Activated CD4-positive, alpha-beta T cell treated with anti-CD3 and anti-CD28 coated beads for 36 hours (primary cell): ENCODE results near the gene TEX53. TPM values are rescaled to one million over a fixed set of nuclear protein-coding genes. Genes with fewer than 3 reads are reported as not detected.

Source experiments
- ATAC-seq: fragments of 200-7000 bp; cut with Tn5 transposase; one replicate; pipeline ENCODE4 v1.10.0; 2021; ENCODE audit warnings: mild to moderate bottlenecking, moderate library complexity
- CTCF ChIA-PET: fragments of 350-600 bp; sonication (Branson Sonifier 250); formaldehyde crosslinking; loops from one replicate; lab custom pipeline; 2021; ENCODE audit warnings: antibody characterized with exemption; lab: Charles Lee
- POLR2A ChIA-PET: fragments of 350-600 bp; sonication (Branson Sonifier 250); formaldehyde crosslinking; loops from one replicate; lab custom pipeline; 2021; ENCODE audit warnings: antibody characterized with exemption, inconsistent platforms; lab: Charles Lee
- DNase-seq: peaks from one replicate; pipeline ENCODE4 v3.0.0-alpha.2; 2020
- H3K27ac Mint-ChIP-seq: one replicate; pipeline ENCODE4 v1.8.0; 2021; ENCODE audit warnings: mixed read lengths
- H3K27me3 Mint-ChIP-seq: one replicate; pipeline ENCODE4 v1.8.0; 2021; ENCODE audit warnings: mixed read lengths
- H3K36me3 Mint-ChIP-seq: one replicate; pipeline ENCODE4 v1.8.0; 2021; ENCODE audit warnings: low read depth, mixed read lengths
- H3K4me1 Mint-ChIP-seq: one replicate; pipeline ENCODE4 v1.8.0; 2021; ENCODE audit warnings: mixed read lengths
- H3K4me3 Mint-ChIP-seq: one replicate; pipeline ENCODE4 v1.8.0; 2021; ENCODE audit warnings: mild to moderate bottlenecking, moderate library complexity, mixed read lengths
- H3K9me3 Mint-ChIP-seq: one replicate; pipeline ENCODE4 v1.8.0; 2021; ENCODE audit warnings: low read depth, mixed read lengths
- intact Hi-C, 2 experiments: fragments of 100-400 bp; cut with DNase I in 1 of 2; cut with micrococcal nuclease in 1 of 2; formaldehyde crosslinking; loops; one replicate each; pipeline versions ENCODE4 v1.14.2 to v1.15.1; 2022 to 2024; cut with DNase I, micrococcal nuclease
- total RNA-seq, 2 experiments: library from RNA; stranded (reverse); gene quantifications; one replicate each; pipeline ENCODE4 v1.2.3, GENCODE V29; 2021

Gene TEX53
- total RNA-seq, 2 experiments from 2014 or later: not detected

- peaks cover 45% of the 10 kb centered on the region for H3K36me3 Mint-ChIP-seq
- H3K4me1 Mint-ChIP-seq: peaks cover 20% of the 10 kb centered on the region
- H3K27me3 Mint-ChIP-seq: no peaks in the 10 kb centered on the region
- no peak for DNase-seq
- ATAC-seq: no peak
- intact Hi-C loops: no loop called here
- H3K27ac Mint-ChIP-seq: no peak overlapping the region
- ChIA-PET CTCF (no interaction called here), POLR2A (no interaction called here)
- H3K9me3 Mint-ChIP-seq: no peaks in the 10 kb centered on the region
- no peak overlapping the region for H3K4me3 Mint-ChIP-seq
These were observed 36.0 kb downstream of the TEX53 start for GRCh38 chr9:114621561-114621960.

DNA sequence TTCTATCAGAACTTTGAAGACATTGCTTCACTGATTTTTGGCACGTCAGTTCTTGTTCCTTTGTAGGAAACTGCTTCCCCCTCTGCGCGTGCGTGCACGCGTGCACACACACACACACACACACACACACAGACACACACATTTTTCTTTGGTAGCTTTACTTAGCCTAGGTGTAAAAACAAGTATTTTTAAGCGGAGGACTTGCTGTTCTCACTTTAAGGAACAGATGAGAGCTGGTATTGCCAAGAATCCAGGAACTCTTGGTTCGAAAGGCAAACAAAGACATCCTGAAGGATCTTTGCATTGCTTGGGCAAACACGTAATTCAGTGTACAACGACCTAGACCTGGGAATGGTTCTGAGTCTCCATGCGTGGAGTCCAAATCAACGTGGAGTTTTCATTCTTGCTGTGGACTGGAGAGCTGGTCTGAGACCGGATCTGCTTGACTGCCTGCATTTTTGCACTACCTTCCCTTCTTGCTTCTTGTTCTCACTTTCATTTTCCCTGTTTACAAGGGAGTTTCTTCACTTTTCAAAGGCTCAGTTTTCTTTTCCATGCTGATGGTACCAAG, 38.3 kb downstream of the TEX53 start:
- Mint-ChIP-seq H3K9me3 (no peaks in the 10 kb centered on the region), H3K4me1 (peaks cover 32% of the 10 kb centered on the region), H3K27me3 (no peaks in the 10 kb centered on the region), H3K4me3 (peak overlapping the region; percentile 58), H3K27ac (peak overlapping the region; percentile 93), H3K36me3 (peaks cover 48% of the 10 kb centered on the region)
- DNase-seq (peak; percentile 38), ATAC-seq (no peak)
- CTCF ChIA-PET: interaction anchor here (0.6 to 1.6 kb wide), 6 partner anchors 10 to 413 kb away, joined by 3 to 5 read pairs (median 4); no protein-coding TSS in a partner anchor
- intact Hi-C loops: loop anchor here in 1 of 2 experiments (5.0 to 10.0 kb wide), 2 partner anchors 33 to 134 kb away; no protein-coding TSS in a partner anchor
- POLR2A ChIA-PET: interaction anchor here (0.6 kb wide), 1 partner anchor 19 kb away, joined by 4 read pairs; no protein-coding TSS in a partner anchor

- peak; percentile 40 for DNase-seq
- Mint-ChIP-seq H3K27ac (peak overlapping the region; percentile 81), H3K4me1 (peaks cover 52% of the 10 kb centered on the region), H3K36me3 (peaks cover 49% of the 10 kb centered on the region), H3K4me3 (no peak overlapping the region), H3K27me3 (no peaks in the 10 kb centered on the region), H3K9me3 (no peaks in the 10 kb centered on the region)
- CTCF ChIA-PET: interaction anchor here (0.5 to 2.2 kb wide), 3 partner anchors 36 to 906 kb away, joined by 3 to 9 read pairs (median 3); no protein-coding TSS in a partner anchor
- POLR2A ChIA-PET: interaction anchor here (0.6 to 1.4 kb wide), 2 partner anchors 29 to 738 kb away, joined by 3 to 5 read pairs; partner anchors contain the start of gene ATP6V1G1
- ATAC-seq: peak; percentile 34
- intact Hi-C loops: loop anchor here in 1 of 2 experiments (5.0 to 10.0 kb wide), 2 partner anchors 35 to 132 kb away; no protein-coding TSS in a partner anchor
These were observed 40.7 kb downstream of the TEX53 start for GRCh38 chr9:114616684-114617520.

DNA sequence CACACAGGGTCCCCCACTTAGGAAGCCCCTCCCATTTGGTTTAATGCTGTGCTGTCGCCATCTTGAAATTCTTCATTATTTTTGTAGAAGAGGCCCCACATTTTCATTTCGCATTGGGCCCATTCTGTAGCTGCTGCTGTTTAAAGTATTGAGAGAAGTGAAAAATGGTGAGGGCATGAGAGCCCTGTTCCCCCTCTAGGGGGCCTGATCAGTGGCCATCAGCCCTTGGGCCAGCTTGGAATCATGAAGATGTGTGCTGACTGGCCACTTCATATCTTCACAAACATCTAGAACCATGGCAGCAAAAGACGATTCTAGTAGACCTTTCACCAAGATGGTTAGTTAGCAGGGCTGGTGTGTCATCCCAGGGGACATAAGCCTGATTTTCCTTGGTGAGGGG, 43.2 kb downstream of the TEX53 start:
- Mint-ChIP-seq H3K4me1 (peaks cover 60% of the 10 kb centered on the region), H3K27ac (no peak overlapping the region), H3K36me3 (peaks cover 40% of the 10 kb centered on the region), H3K4me3 (no peak overlapping the region), H3K27me3 (no peaks in the 10 kb centered on the region), H3K9me3 (no peaks in the 10 kb centered on the region)
- CTCF ChIA-PET: interaction anchor here (0.6 to 2.8 kb wide), 4 partner anchors 22 to 240 kb away, joined by 3 to 16 read pairs (median 4); no protein-coding TSS in a partner anchor
- DNase-seq (no peak), ATAC-seq (no peak)
- intact Hi-C loops: loop anchor here in 1 of 2 experiments (5.0 to 10.0 kb wide), 2 partner anchors 130 to 217 kb away; no protein-coding TSS in a partner anchor
- POLR2A ChIA-PET: no interaction called here

- H3K27me3 Mint-ChIP-seq: no peaks in the 10 kb centered on the region
- H3K36me3 Mint-ChIP-seq: peaks cover 37% of the 10 kb centered on the region
- intact Hi-C loops: loop anchor here in 1 of 2 experiments (5.0 to 10.0 kb wide), 2 partner anchors 129 to 217 kb away; no protein-coding TSS in a partner anchor
- DNase-seq (no peak), ATAC-seq (no peak)
- peaks cover 58% of the 10 kb centered on the region for H3K4me1 Mint-ChIP-seq
- H3K4me3 Mint-ChIP-seq: no peak overlapping the region
- H3K9me3 Mint-ChIP-seq: no peaks in the 10 kb centered on the region
- ChIA-PET CTCF (interaction anchor here (0.8 to 2.8 kb wide), 3 partner anchors 22 to 167 kb away, joined by 3 to 16 read pairs (median 5); no protein-coding TSS in a partner anchor), POLR2A (no interaction called here)
- peak overlapping the region; percentile 79 for H3K27ac Mint-ChIP-seq
These were observed 43.7 kb downstream of the TEX53 start for GRCh38 chr9:114613919-114614318.

- POLR2A ChIA-PET: interaction anchor here (0.5 to 0.6 kb wide), 2 partner anchors 10 to 220 kb away, joined by 3 to 5 read pairs; no protein-coding TSS in a partner anchor
- DNase-seq: no peak
These were observed 44.5 kb downstream of the TEX53 start for GRCh38 chr9:114613087-114613486.

GRCh38 chr9:114612272-114612923, 45.2 kb downstream of the TEX53 start:
- DNase-seq: peak; percentile 23
- Mint-ChIP-seq H3K4me1 (peaks cover 57% of the 10 kb centered on the region), H3K9me3 (no peaks in the 10 kb centered on the region), H3K4me3 (peak overlapping the region; percentile 77), H3K27ac (peak overlapping the region; percentile 79), H3K27me3 (no peaks in the 10 kb centered on the region), H3K36me3 (peaks cover 32% of the 10 kb centered on the region)
- ChIA-PET POLR2A (interaction anchor here (0.5 to 0.9 kb wide), 5 partner anchors 9 to 220 kb away, joined by 3 to 7 read pairs (median 3); partner anchors contain the start of gene ATP6V1G1), CTCF (interaction anchor here (0.5 to 2.8 kb wide), 12 partner anchors 12 to 1500 kb away, joined by 3 to 16 read pairs (median 4); partner anchors contain the start of gene ATP6V1G1)
- no peak for ATAC-seq
- intact Hi-C loops: loop anchor here in 1 of 2 experiments (5.0 to 10.0 kb wide), 2 partner anchors 128 to 215 kb away; no protein-coding TSS in a partner anchor

More at GRCh38 chr9:114613087-114613486, 44.5 kb downstream of the TEX53 start:
- no peak for ATAC-seq
- Mint-ChIP-seq H3K27me3 (no peaks in the 10 kb centered on the region), H3K4me1 (peaks cover 58% of the 10 kb centered on the region), H3K27ac (peak overlapping the region; percentile 79), H3K4me3 (peak overlapping the region; percentile 77), H3K9me3 (no peaks in the 10 kb centered on the region), H3K36me3 (peaks cover 33% of the 10 kb centered on the region)
- CTCF ChIA-PET: interaction anchor here (0.8 to 2.8 kb wide), 5 partner anchors 13 to 222 kb away, joined by 3 to 16 read pairs (median 8); no protein-coding TSS in a partner anchor
- intact Hi-C loops: loop anchor here in 1 of 2 experiments (5.0 to 10.0 kb wide), 2 partner anchors 128 to 216 kb away; no protein-coding TSS in a partner anchor

DNA sequence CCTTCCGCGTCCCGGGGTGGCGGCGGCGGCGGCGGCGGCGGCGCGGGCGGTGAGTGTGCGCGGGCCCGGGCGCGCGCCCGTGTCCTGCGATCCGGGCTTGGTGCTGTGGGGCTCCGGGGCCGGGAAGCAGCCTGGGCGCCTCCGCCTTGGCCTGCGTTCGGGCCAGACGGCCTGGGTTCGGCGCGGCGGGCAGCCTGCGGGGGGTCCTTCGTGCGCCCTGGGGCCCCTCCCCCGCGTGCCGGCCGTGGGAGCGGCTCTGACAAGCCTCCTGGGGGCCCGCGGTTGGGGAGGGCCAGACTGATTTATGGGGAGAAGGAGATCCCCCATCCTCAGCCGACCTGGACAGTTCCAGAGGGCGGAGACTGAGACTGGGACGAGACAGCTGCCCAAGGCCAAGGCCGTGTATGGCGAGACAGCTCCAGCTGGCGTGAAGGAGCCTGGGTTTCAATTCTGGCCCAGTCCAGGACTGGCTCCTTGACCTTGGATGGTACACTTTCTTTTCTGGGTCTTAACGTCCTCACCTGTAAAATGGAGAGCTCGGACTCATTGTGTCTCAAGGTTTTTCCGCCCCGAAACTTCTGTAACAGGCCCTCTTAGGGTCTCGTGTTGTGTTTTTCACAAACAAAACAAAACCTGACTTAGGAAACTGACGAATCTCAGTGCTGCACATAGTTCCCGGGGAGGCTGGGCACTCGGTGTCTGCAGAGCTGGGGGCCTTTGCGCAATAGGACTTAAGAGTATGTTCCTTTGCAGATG, 45.9 kb downstream of the TEX53 start:
- ChIA-PET POLR2A (interaction anchor here (0.6 to 1.5 kb wide), 5 partner anchors 19 to 358 kb away, joined by 3 to 7 read pairs (median 3); partner anchors contain the start of gene ATP6V1G1), CTCF (interaction anchor here (0.5 to 2.8 kb wide), 9 partner anchors 12 to 206 kb away, joined by 3 to 16 read pairs (median 4); partner anchors contain the start of gene ATP6V1G1)
- Mint-ChIP-seq H3K4me1 (peaks cover 50% of the 10 kb centered on the region), H3K4me3 (peak overlapping the region; percentile 77), H3K9me3 (no peaks in the 10 kb centered on the region), H3K36me3 (peaks cover 28% of the 10 kb centered on the region), H3K27ac (peak overlapping the region; percentile 79), H3K27me3 (no peaks in the 10 kb centered on the region)
- peak; percentile 66 for DNase-seq
- peak; percentile 66 for ATAC-seq
- intact Hi-C loops: loop anchor here (1.0 to 10.0 kb wide), 7 partner anchors 19 to 214 kb away; partner anchors contain the start of genes ATP6V1G1 (in 1 of the 2) and WHRN (in 1 of the 2)

DNA sequence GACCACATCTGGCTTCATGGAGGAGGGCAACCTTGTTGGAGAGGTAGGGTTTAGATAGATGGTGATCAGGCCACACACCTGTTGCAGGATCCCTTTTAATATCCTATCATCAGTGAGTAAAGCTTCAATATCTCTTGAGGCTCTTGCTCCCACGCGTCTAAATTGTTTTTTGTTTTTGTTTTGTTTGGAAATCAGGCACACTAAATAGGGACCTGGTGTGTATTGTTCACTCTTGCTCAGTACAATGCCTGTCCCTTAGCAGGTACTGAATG, 49.1 kb downstream of the TEX53 start:
- no peaks in the 10 kb centered on the region for H3K27me3 Mint-ChIP-seq
- no peak overlapping the region for H3K4me3 Mint-ChIP-seq
- ATAC-seq (no peak), DNase-seq (no peak)
- ChIA-PET POLR2A (no interaction called here), CTCF (interaction anchor here (0.7 to 1.3 kb wide), 2 partner anchors 16 to 109 kb away, joined by 3 to 5 read pairs; no protein-coding TSS in a partner anchor)
- H3K36me3 Mint-ChIP-seq: peaks cover 16% of the 10 kb centered on the region
- peaks cover 31% of the 10 kb centered on the region for H3K4me1 Mint-ChIP-seq
- H3K27ac Mint-ChIP-seq: no peak overlapping the region
- H3K9me3 Mint-ChIP-seq: no peaks in the 10 kb centered on the region
- intact Hi-C loops: no loop called here
